Choroid plexus epithelial cell (primary cell): Measurements from ENCODE around the gene MYH16.

ENCODE experiments used
- DNase-seq: peaks from one replicate; pipeline ENCODE4 v3.0.0-alpha.2; 2010; ENCODE audit warnings: low read depth
- H3K4me3 ChIP-seq: 2 replicates; pipeline ENCODE4 v1.5.1; 2011; ENCODE audit warnings: low read depth, mild to moderate bottlenecking, control low read depth, low read length, moderate library complexity
- TF ChIP-seq, protein P1 (sequence below): conservative IDR thresholded peaks from 2 replicates; pipeline ENCODE4 v1.5.1; 2011; ENCODE audit warnings: low read depth, mild to moderate bottlenecking, control low read depth, inconsistent platforms, low read length, moderate library complexity

The MYH16 gene

GRCh38 chr7:99308461-99309074 is 35.9 kb downstream of the MYH16 start:
- TF ChIP-seq, protein P1, sequence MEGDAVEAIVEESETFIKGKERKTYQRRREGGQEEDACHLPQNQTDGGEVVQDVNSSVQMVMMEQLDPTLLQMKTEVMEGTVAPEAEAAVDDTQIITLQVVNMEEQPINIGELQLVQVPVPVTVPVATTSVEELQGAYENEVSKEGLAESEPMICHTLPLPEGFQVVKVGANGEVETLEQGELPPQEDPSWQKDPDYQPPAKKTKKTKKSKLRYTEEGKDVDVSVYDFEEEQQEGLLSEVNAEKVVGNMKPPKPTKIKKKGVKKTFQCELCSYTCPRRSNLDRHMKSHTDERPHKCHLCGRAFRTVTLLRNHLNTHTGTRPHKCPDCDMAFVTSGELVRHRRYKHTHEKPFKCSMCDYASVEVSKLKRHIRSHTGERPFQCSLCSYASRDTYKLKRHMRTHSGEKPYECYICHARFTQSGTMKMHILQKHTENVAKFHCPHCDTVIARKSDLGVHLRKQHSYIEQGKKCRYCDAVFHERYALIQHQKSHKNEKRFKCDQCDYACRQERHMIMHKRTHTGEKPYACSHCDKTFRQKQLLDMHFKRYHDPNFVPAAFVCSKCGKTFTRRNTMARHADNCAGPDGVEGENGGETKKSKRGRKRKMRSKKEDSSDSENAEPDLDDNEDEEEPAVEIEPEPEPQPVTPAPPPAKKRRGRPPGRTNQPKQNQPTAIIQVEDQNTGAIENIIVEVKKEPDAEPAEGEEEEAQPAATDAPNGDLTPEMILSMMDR: no peak
- no peak overlapping the region for H3K4me3 ChIP-seq
- no peak for DNase-seq

- no peak overlapping the region for H3K4me3 ChIP-seq
- TF ChIP-seq, protein P1: no peak
- no peak for DNase-seq
These were observed 36.5 kb downstream of the MYH16 start for GRCh38 chr7:99309111-99309510.

- H3K4me3 ChIP-seq: no peak overlapping the region
- DNase-seq: no peak
- TF ChIP-seq, protein P1: no peak
These were observed 37.4 kb downstream of the MYH16 start for GRCh38 chr7:99310004-99310403.

DNA sequence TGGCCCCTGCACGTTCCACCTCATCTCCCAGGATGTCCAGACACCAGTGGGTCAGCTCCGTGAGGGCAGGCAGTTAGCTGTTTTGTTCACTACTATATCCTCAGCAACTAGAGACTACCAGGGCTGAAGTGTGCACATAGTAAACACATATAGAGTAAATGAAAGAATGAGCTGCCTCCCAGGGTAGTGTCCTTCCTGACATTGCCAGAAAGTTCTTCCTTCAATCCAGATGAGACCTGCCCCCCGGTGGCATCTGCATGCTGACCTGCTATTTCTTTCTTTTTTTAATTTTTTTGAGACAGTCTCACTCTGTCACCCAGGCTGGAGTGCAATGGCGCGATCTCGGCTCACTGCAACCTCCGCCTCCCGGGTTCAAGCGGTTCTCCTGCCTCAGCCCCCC is 39.1 kb downstream of the MYH16 start:
- no peak overlapping the region for H3K4me3 ChIP-seq
- TF ChIP-seq, protein P1: no peak
- DNase-seq: no peak

DNA sequence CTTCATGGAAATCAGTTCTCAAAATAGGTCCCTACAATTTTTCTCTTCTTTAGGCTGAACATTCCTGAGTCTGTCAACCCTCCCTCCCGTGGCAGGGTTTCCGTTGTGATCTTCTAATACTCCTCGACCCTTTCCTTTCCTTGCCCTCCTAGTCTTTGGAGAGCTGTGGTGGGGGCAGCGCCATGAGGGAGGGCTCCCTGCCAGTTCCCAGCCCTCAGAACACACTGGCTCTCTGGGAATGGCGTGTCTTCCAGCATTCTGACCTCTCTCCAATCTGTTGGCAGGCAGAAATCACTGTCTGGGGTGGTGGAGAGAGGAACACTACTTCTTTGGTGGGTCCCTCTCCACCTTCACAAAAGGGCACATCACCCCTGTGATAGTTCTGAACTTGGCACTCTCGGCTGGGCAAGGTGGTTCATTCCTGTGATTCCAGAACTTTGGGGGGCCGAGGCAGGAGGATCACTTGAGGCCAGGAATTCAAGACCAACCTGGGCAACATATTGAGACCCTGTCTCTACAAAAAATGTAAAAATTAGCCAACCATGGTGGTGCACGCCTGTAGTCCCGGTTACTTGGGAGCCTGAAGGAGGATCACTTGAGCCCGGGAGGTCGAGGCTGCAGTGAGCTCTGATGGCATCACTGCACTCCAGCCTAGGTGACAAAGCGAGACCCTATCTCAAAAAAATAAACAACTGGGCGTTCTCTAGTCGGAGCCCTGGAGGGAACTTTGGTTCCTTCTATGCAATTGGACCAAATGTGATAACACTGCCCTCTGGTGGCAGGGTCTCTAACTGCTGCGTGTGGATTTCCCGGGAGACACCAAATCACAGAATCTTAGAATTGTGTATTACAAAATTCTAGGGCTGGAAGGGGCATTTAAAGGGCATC is 39.9 kb downstream of the MYH16 start:
- TF ChIP-seq, protein P1: peak; percentile 93
- no peak overlapping the region for H3K4me3 ChIP-seq
- DNase-seq: peak; percentile 72

DNA sequence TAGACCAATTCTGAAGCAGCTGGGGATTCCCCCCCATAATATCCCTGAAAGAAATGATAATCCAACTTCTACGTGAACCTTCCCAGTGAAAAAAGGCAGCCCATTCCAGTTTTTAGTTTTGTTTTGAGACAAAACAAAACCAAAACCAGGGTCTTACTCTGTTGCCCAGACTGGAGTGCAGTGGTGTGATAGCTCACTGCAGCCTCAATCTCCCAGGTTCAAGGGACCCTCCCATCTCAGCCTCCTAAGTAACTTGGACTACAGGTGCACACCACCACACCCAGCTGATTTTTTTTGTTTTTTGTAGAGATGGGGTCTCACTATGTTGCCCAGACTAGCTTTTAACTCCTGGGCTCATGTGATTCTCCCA is 40.5 kb downstream of the MYH16 start:
- TF ChIP-seq, protein P1: no peak
- H3K4me3 ChIP-seq: no peak overlapping the region
- no peak for DNase-seq
